ENCODE measurements around the gene STAG3. TPM values are rescaled to one million over a fixed set of nuclear protein-coding genes. Genes with fewer than 3 reads are reported as not detected.

Gene STAG3
- total RNA-seq, 1 donor from 2014 or later, result 1.1 TPM

- H3K36me3 Mint-ChIP-seq (ENCODE audit: unreplicated experiment), result peaks cover 13% of the 10 kb centered on the region
- DNase-seq, result peak; percentile 68
- H3K27ac Mint-ChIP-seq (ENCODE audit: unreplicated experiment), result no peak overlapping the region
- H3K27me3 Mint-ChIP-seq (ENCODE audit: unreplicated experiment), result peaks cover 25% of the 10 kb centered on the region
- TF ChIP-seq, protein P1, sequence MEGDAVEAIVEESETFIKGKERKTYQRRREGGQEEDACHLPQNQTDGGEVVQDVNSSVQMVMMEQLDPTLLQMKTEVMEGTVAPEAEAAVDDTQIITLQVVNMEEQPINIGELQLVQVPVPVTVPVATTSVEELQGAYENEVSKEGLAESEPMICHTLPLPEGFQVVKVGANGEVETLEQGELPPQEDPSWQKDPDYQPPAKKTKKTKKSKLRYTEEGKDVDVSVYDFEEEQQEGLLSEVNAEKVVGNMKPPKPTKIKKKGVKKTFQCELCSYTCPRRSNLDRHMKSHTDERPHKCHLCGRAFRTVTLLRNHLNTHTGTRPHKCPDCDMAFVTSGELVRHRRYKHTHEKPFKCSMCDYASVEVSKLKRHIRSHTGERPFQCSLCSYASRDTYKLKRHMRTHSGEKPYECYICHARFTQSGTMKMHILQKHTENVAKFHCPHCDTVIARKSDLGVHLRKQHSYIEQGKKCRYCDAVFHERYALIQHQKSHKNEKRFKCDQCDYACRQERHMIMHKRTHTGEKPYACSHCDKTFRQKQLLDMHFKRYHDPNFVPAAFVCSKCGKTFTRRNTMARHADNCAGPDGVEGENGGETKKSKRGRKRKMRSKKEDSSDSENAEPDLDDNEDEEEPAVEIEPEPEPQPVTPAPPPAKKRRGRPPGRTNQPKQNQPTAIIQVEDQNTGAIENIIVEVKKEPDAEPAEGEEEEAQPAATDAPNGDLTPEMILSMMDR (IDR thresholded peaks at IDR 0.05; ENCODE audit: partially characterized antibody, unreplicated experiment), result no peak
- peak overlapping the region; percentile 88 for H3K4me3 Mint-ChIP-seq (ENCODE audit: unreplicated experiment)
- peaks cover 37% of the 10 kb centered on the region for H3K4me1 Mint-ChIP-seq (ENCODE audit: low read depth, unreplicated experiment)
- peaks cover 12% of the 10 kb centered on the region for H3K9me3 Mint-ChIP-seq (ENCODE audit: unreplicated experiment)
Observed at GRCh38 chr7:100171087-100171681, 6.5 kb upstream of the STAG3 start.

DNA sequence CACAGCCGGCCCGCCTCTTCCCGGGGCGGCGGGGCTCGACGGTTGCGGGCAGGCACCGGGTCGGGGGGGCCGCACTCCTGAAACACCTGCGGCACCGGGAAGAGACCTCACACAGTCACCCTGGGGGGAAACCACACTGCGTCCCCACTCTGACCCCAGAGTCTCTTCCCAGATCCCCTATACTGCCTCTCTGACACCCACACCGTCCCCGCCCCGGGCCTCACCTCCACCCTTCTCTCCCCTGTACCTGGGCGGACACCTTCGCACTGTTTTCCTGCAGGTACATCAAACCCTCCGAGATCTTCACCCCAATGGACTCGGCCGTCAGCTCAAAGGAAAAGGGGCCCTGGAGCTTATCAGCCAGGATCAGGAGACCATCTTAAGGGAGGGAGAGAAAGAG, 5.9 kb upstream of the STAG3 start:
- Mint-ChIP-seq H3K4me1 (ENCODE audit: low read depth, unreplicated experiment) (peaks cover 38% of the 10 kb centered on the region), H3K4me3 (ENCODE audit: unreplicated experiment) (peak overlapping the region; percentile 85), H3K36me3 (ENCODE audit: unreplicated experiment) (peaks cover 13% of the 10 kb centered on the region), H3K27ac (ENCODE audit: unreplicated experiment) (no peak overlapping the region), H3K27me3 (ENCODE audit: unreplicated experiment) (peaks cover 29% of the 10 kb centered on the region), H3K9me3 (ENCODE audit: unreplicated experiment) (peaks cover 17% of the 10 kb centered on the region)
- no peak for DNase-seq
- TF ChIP-seq, protein P1 (IDR thresholded peaks at IDR 0.05; ENCODE audit: partially characterized antibody, unreplicated experiment), result no peak

GRCh38 chr7:100173806-100174495, 3.8 kb upstream of the STAG3 start:
- TF ChIP-seq, protein P1 (IDR thresholded peaks at IDR 0.05; ENCODE audit: partially characterized antibody, unreplicated experiment), result no peak
- DNase-seq, result no peak
- peaks cover 17% of the 10 kb centered on the region for H3K9me3 Mint-ChIP-seq (ENCODE audit: unreplicated experiment)
- H3K4me3 Mint-ChIP-seq (ENCODE audit: unreplicated experiment), result no peak overlapping the region
- peaks cover 18% of the 10 kb centered on the region for H3K27me3 Mint-ChIP-seq (ENCODE audit: unreplicated experiment)
- H3K4me1 Mint-ChIP-seq (ENCODE audit: low read depth, unreplicated experiment), result peaks cover 19% of the 10 kb centered on the region
- H3K27ac Mint-ChIP-seq (ENCODE audit: unreplicated experiment), result no peak overlapping the region
- peaks cover 13% of the 10 kb centered on the region for H3K36me3 Mint-ChIP-seq (ENCODE audit: unreplicated experiment)

DNA sequence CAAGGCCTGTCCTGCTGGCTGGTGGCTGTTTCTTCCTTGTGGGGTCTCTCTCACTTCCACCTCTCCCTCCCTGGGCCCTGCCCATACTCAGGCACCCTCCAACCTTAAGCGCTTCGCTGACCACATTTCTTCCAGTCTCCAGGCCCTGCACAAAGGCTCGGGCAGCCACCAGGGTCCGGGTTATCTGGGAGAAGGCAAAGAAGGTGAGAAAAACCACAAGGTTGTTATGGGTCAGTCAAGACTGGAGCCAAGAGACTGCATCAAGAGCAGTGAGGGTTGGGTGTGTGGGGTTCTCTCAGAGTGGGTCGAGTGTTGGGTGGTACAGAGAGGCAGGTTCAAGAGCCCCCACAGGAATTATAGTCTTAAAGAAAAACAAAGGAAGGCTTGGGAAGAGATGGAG, 3.1 kb upstream of the STAG3 start:
- Mint-ChIP-seq H3K4me3 (ENCODE audit: unreplicated experiment) (peak overlapping the region; percentile 98), H3K4me1 (ENCODE audit: low read depth, unreplicated experiment) (peaks cover 19% of the 10 kb centered on the region), H3K27ac (ENCODE audit: unreplicated experiment) (no peak overlapping the region), H3K36me3 (ENCODE audit: unreplicated experiment) (peaks cover 13% of the 10 kb centered on the region), H3K9me3 (ENCODE audit: unreplicated experiment) (peaks cover 16% of the 10 kb centered on the region), H3K27me3 (ENCODE audit: unreplicated experiment) (peaks cover 17% of the 10 kb centered on the region)
- TF ChIP-seq, protein P1 (IDR thresholded peaks at IDR 0.05; ENCODE audit: partially characterized antibody, unreplicated experiment), result no peak
- DNase-seq, result no peak

GRCh38 chr7:100175296-100175935, 2.3 kb upstream of the STAG3 start:
- peaks cover 16% of the 10 kb centered on the region for H3K9me3 Mint-ChIP-seq (ENCODE audit: unreplicated experiment)
- H3K27me3 Mint-ChIP-seq (ENCODE audit: unreplicated experiment), result peaks cover 16% of the 10 kb centered on the region
- peak overlapping the region; percentile 45 for H3K27ac Mint-ChIP-seq (ENCODE audit: unreplicated experiment)
- H3K36me3 Mint-ChIP-seq (ENCODE audit: unreplicated experiment), result peaks cover 13% of the 10 kb centered on the region
- TF ChIP-seq, protein P1 (IDR thresholded peaks at IDR 0.05; ENCODE audit: partially characterized antibody, unreplicated experiment), result no peak
- H3K4me3 Mint-ChIP-seq (ENCODE audit: unreplicated experiment), result peak overlapping the region; percentile 98
- peaks cover 18% of the 10 kb centered on the region for H3K4me1 Mint-ChIP-seq (ENCODE audit: low read depth, unreplicated experiment)
- DNase-seq, result no peak
